ENCODE measurements around the gene FREY1. TPM values are rescaled to one million over a fixed set of nuclear protein-coding genes. Genes with fewer than 3 reads are reported as not detected.

Gene FREY1
- polyA plus RNA-seq, 1 donor (not counting 4 experiments of a cell fraction or from before 2014, with no cell fraction given): 0.25 TPM

GRCh38 chr11:45924036-45924915 lies 17.2 kb upstream of the FREY1 start:
- no peak overlapping the region for H2AFZ ChIP-seq (ENCODE audit: control insufficient read depth, low read length)
- no peak for TF ChIP-seq EZH2 (IDR thresholded peaks at IDR 0.05; ENCODE audit: low read length)
- no peak for TF ChIP-seq CTCF (optimal IDR thresholded peaks at IDR 0.05 in 1 of 3, IDR thresholded peaks at IDR 0.05 in 1 of 3, conservative IDR thresholded peaks at IDR 0.05 in 1 of 3; ENCODE audit: extremely low read depth in 1 of 3, insufficient read depth in 2 of 3, low read length in 3 of 3)
- FAIRE-seq (no peak), DNase-seq (ENCODE audit: low read depth, low spot score) (no peak)
- peak overlapping the region; percentile 49 for H3K4me2 ChIP-seq (ENCODE audit: control insufficient read depth, extremely low read depth, insufficient read depth, low read depth, low read length)
- peaks cover 22% of the 10 kb centered on the region for H3K4me1 ChIP-seq (ENCODE audit: control insufficient read depth, extremely low read depth, insufficient read depth, low read length)
- H3K9ac ChIP-seq (ENCODE audit: control insufficient read depth, extremely low read depth, insufficient read depth, low read length): no peak overlapping the region
- peak overlapping the region in 2 of 3 experiments; percentile 44 to 64 for H3K4me3 ChIP-seq (ENCODE audit: control insufficient read depth in 2 of 3, extremely low read depth in 1 of 3, insufficient read depth in 2 of 3, low read depth in 1 of 3, low read length in 3 of 3)
- dilution Hi-C loops (cut with MboI; ENCODE audit: extremely low pct_ligation_motif_present, low sequenced_read_pairs): no loop called here
- H3K27me3 ChIP-seq (ENCODE audit: control insufficient read depth, extremely low read depth, insufficient read depth, low read length): no peaks in the 10 kb centered on the region
- H3K79me2 ChIP-seq (ENCODE audit: control insufficient read depth, insufficient read depth, low read length): peaks cover 10% of the 10 kb centered on the region
- no peak overlapping the region for H3K27ac ChIP-seq (ENCODE audit: control insufficient read depth, insufficient read depth, low read length)
- H3K9me1 ChIP-seq (ENCODE audit: control insufficient read depth, extremely low read depth, insufficient read depth, low read length): peaks cover 5% of the 10 kb centered on the region
- H3K36me3 ChIP-seq (ENCODE audit: control insufficient read depth in 2 of 2, extremely low read depth in 1 of 2, insufficient read depth in 2 of 2, low read length in 2 of 2): peaks cover 0 to 11% of the 10 kb centered on the region in 2 experiments
- H3K9me3 ChIP-seq (ENCODE audit: control insufficient read depth, low read depth, low read length): no peaks in the 10 kb centered on the region
- H4K20me1 ChIP-seq (ENCODE audit: control insufficient read depth, extremely low read depth, insufficient read depth, low read length): no peaks in the 10 kb centered on the region

- Histone ChIP-seq H2AFZ (ENCODE audit: control insufficient read depth, low read length) (no peak within 1 kb of the TSS), H3K27me3 (ENCODE audit: control insufficient read depth, extremely low read depth, insufficient read depth, low read length) (no peaks in the 10 kb centered on the region), H3K27ac (ENCODE audit: control insufficient read depth, insufficient read depth, low read length) (peak within 1 kb of the TSS; percentile 3), H3K36me3 (ENCODE audit: control insufficient read depth in 2 of 2, extremely low read depth in 1 of 2, insufficient read depth in 2 of 2, low read length in 2 of 2) (peaks cover 0 to 9% of the 10 kb centered on the region in 2 experiments), H4K20me1 (ENCODE audit: control insufficient read depth, extremely low read depth, insufficient read depth, low read length) (no peaks in the 10 kb centered on the region), H3K9me1 (ENCODE audit: control insufficient read depth, extremely low read depth, insufficient read depth, low read length) (peaks cover 5% of the 10 kb centered on the region), H3K4me2 (ENCODE audit: control insufficient read depth, extremely low read depth, insufficient read depth, low read depth, low read length) (peak within 1 kb of the TSS; percentile 56), H3K9ac (ENCODE audit: control insufficient read depth, extremely low read depth, insufficient read depth, low read length) (peak within 1 kb of the TSS; percentile 66), H3K79me2 (ENCODE audit: control insufficient read depth, insufficient read depth, low read length) (peaks cover 11% of the 10 kb centered on the region), H3K4me3 (ENCODE audit: control insufficient read depth in 2 of 3, extremely low read depth in 1 of 3, insufficient read depth in 2 of 3, low read depth in 1 of 3, low read length in 3 of 3) (peak within 1 kb of the TSS; percentile 40 to 75 (median 64)), H3K9me3 (ENCODE audit: control insufficient read depth, low read depth, low read length) (no peaks in the 10 kb centered on the region), H3K4me1 (ENCODE audit: control insufficient read depth, extremely low read depth, insufficient read depth, low read length) (peaks cover 7% of the 10 kb centered on the region)
- dilution Hi-C loops (cut with MboI; ENCODE audit: extremely low pct_ligation_motif_present, low sequenced_read_pairs): no loop called here
- FAIRE-seq (no peak), DNase-seq (ENCODE audit: low read depth, low spot score) (no peak)
- TF ChIP-seq CTCF (optimal IDR thresholded peaks at IDR 0.05 in 1 of 3, IDR thresholded peaks at IDR 0.05 in 1 of 3, conservative IDR thresholded peaks at IDR 0.05 in 1 of 3; ENCODE audit: extremely low read depth in 1 of 3, insufficient read depth in 2 of 3, low read length in 3 of 3): no peak
- TF ChIP-seq EZH2 (IDR thresholded peaks at IDR 0.05; ENCODE audit: low read length): no peak
Observed at GRCh38 chr11:45922425-45923082, 15.5 kb upstream of the FREY1 start, which contains the start of gene LARGE2. Gene LARGE2, plus strand, starts transcription at chr11:45922656. Its CDS starts 227 bp downstream, at chr11:45922883.
